HG03196 (cell line): ENCODE data around the gene RPS2.
"Not testable (repeated sequence)": the region's sequence is repeated elsewhere in the genome, so short reads cannot be mapped to it uniquely, and the experiment has no call there.

ENCODE experiments used
- ATAC-seq: cut with Tn5 transposase; IDR thresholded peaks from one replicate; pipeline ENCODE4 v1.9.1; 2021; ENCODE audit not compliant: unreplicated experiment

RPS2 gene

GRCh38 chr16:1920727-1921171 is 43.9 kb downstream of the RPS2 start:
- no peak for ATAC-seq

GRCh38 chr16:1920122-1920521 is 44.5 kb downstream of the RPS2 start:
- not testable (repeated sequence) for ATAC-seq

GRCh38 chr16:1919327-1919998 is 45.2 kb downstream of the RPS2 start:
- ATAC-seq = no peak

GRCh38 chr16:1918351-1919326 is 46.0 kb downstream of the RPS2 start, which contains the start of gene HS3ST6:
Gene HS3ST6, minus strand, starts transcription at chr16:1918415. Its CDS starts 92 bp downstream, at chr16:1918323.
- no peak for ATAC-seq

GRCh38 chr16:1917665-1918350 is 46.8 kb downstream of the RPS2 start:
- ATAC-seq = no peak

- ATAC-seq = no peak
Measured at GRCh38 chr16:1917056-1917664, 47.5 kb downstream of the RPS2 start.

GRCh38 chr16:1916640-1916990 is 48.0 kb downstream of the RPS2 start:
- no peak for ATAC-seq

- ATAC-seq = no peak
Measured at GRCh38 chr16:1915732-1916639, 48.6 kb downstream of the RPS2 start.

- no peak for ATAC-seq
Measured at GRCh38 chr16:1914988-1915387, 49.6 kb downstream of the RPS2 start.

GRCh38 chr16:1914084-1914608 is 50.5 kb downstream of the RPS2 start:
- no peak for ATAC-seq

- ATAC-seq = no peak
Measured at GRCh38 chr16:1913327-1914083, 51.1 kb downstream of the RPS2 start.

- no peak for ATAC-seq
Measured at GRCh38 chr16:1912215-1912543, 52.4 kb downstream of the RPS2 start.
